ENCODE results near the gene DYNLT2. TPM values are rescaled to one million over a fixed set of nuclear protein-coding genes. Genes with fewer than 3 reads are reported as not detected.

The DYNLT2 gene
- total RNA-seq, 1 donor from 2014 or later = 0.52 TPM

Other genes starting within 250 kb of the DYNLT2 start
- gene WDR27, start 49.5 kb downstream of the DYNLT2 start, total RNA-seq = 24.5 TPM
- 19.8 TPM for gene C6orf120, start 49.4 kb downstream of the DYNLT2 start, total RNA-seq
- 29.7 TPM for gene PHF10, start 27.1 kb downstream of the DYNLT2 start, total RNA-seq
- gene ERMARD, start 50 bp upstream of the DYNLT2 start, total RNA-seq = 16.2 TPM